Inferior parietal cortex (tissue), 1 donor: ENCODE data around the gene JPT2.

ENCODE experiments used
- DNase-seq: peaks from one replicate; pipeline ENCODE4 v3.0.0-alpha.2; 2016; ENCODE audit errors: extremely low spot score

The JPT2 gene

DNA sequence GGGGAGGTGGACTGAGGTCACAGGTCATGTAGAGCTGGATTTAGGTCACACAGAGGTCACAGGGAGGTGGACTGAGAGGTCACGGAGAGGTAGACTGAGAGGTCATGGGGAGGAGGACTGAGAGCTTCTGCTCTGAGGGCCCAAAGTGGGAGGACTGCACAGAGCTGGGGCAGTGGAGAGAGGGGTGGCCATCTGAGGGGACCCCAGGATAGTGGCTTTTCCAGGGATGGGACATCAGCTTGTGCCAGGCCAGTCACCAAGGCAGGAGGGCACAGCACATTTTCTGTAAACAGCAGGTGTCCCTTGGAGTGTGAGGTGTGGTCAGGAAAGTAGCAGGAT lies 26.1 kb upstream of the JPT2 start:
- no peak for DNase-seq

DNA sequence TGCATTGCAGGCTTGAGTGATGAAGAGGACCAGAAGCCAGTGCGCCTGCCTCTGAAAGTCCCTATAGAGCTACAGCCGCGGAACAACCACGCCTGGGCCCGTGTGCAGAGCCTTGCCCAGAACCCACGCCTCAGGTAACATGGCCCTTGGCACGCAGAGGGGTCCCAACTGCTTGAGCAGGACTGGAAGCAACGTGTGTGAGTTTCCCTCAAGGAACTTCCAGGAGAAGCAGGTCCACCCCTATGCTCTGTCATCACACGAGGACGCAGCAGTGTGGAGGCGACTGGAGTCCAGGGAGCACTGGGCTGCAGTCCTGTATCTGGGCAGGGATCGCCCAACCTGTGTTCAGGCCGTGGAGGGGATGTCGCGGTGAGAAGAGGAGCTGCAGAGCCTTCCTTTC lies 25.1 kb upstream of the JPT2 start:
- no peak for DNase-seq

DNA sequence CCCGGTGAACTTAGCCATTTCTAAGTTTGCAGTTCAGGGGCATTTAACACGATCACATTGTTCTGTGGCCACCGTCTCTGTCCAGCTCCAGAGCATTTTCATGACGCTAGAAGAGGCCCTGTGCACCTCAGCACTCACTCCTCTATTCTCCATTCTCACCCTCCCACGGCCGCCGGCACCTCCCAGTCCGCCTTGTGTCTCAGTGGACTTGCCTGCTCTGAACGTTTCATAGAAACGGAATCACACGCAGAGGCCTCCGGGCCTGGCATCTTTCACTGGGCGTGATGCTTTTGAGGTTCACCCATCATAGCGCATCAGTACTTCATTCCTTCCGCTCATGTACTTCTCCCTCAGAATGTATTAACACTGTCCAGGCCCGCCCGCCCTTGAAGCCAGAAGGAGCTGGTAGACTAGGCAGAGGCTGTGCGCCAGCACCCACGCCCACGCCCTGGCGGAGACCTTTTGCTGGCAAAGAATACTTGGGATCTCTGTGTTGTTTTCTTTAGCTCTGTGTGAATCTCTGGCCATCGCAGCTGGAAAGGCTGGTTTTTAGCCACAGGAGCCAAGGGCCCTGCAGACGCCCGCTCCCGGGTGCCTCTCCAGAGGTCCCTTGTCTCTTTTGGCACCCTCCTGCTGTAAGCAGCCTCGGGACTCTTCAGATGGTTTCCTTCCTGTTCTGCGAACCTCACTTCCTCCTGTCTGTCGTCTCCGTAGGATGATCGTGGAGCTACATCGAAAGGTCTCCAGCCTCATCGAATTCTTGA lies 23.4 kb upstream of the JPT2 start:
- DNase-seq, result no peak

DNA sequence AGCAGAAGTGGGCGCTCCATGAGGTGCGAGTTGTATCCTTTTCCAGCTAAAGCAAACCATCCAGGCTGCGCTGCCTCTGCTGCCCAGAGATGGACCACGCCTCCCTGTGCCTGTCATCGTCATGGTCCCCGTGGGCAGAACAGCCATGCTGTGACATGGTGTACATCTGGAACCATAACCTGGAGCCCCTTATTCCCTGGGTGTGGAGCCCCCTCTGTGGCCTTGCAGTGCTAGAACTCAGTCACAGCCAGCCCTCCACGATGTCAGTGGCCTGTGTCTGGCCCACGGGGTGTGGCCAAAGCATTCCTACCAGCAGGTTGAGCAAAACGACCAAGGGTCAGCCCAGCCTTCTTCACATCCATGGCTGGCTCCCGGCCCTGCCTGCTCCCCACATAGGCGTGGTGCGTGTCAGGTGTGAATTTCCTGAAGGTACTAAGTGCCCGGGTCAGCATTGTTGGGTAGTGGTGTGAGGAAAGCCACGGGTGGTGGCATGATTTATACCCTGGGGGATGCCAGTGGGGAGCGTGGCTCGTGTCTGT lies 22.7 kb upstream of the JPT2 start:
- DNase-seq, result no peak

DNA sequence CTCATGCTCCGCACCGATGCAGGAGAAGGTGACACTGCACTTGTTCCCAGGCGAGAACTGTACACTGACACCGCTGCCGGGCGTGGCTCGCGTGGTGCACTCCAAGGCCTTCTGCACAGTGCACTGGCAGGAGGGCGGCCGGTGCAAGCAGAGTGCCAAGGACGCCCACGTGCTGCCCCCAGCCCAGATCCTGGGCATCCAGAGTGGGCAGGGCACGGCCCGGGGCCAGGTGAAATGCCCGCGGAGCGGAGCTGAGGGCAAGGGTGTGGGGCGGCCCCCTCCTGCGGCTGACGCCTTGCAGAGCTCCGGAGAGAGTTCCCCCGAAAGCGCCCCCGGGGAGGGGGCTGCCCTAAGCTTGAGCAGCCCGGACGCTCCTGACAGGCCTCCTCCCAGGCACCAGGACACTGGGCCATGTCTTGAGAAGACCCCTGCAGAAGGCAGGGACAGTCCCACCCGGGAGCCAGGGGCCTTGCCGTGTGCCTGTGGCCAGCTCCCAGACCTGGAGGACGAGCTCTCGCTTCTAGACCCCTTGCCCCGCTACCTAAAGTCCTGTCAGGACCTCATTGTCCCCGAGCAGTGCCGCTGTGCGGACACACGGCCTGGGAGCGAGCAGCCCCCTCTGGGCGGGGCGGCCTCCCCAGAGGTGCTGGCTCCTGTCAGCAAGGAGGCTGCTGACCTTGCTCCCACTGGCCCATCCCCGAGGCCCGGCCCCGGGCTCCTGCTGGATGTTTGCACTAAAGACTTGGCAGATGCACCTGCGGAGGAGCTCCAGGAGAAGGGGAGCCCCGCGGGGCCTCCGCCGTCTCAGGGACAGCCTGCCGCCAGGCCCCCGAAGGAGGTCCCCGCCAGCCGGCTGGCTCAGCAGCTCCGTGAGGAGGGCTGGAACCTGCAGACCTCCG lies 21.9 kb upstream of the JPT2 start:
- no peak for DNase-seq

DNA sequence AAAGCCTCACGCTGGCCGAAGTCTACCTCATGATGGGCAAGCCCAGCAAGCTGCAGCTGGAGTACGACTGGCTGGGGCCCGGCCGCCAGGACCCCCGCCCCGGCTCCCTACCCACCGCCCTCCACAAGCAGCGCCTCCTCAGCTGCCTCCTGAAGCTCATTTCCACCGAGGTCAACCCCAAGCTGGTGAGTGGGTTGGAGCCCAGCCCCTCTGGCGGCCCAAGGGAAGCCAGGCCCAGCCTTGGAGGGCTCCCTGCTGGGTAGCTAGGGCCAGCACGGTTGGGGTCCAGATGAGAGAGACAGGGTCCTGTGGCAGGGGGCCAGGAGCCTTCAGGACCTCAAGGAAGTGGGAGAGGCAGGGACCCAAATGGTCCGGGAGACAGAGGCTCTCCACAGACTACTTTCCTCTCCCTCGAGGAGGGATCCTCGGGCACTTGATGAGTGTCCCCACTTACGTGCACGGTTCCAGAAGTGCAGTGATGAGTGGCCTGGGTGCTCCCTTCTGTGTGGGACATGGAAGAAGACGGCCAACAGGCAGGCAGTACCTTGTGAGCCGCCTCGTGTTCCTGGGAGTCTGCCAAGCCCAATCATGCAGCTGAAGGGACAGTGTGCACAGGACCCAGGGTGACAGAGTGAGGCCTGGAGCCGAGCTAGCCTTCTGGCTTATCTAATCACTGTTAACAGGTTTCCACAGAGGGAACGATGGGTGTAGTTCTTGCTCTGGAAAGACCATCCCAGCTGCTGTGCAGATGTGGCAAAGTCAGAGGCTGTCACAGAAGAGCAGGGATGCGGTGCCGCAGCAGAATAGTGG lies 21.1 kb upstream of the JPT2 start:
- DNase-seq, result no peak

DNA sequence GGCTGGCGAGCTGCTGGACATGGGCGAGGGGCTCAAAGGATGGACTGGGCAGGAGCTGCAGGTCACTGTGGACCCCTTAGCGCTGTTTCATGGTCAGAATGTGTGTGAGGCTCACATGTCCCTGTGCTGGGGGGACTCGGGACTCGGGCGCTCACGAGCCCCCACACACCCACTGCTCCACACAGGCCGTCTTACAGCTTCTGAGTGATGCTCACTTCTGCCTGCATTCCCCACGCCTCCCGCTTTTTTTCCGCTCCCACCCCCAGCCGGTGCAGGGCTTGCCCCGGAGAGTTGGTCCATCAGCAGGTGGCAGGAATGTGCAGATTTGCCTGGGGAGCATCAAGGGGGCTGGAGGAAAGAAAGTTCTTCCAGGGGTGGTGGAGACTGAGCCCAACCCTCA lies 20.2 kb upstream of the JPT2 start:
- DNase-seq, result no peak

DNA sequence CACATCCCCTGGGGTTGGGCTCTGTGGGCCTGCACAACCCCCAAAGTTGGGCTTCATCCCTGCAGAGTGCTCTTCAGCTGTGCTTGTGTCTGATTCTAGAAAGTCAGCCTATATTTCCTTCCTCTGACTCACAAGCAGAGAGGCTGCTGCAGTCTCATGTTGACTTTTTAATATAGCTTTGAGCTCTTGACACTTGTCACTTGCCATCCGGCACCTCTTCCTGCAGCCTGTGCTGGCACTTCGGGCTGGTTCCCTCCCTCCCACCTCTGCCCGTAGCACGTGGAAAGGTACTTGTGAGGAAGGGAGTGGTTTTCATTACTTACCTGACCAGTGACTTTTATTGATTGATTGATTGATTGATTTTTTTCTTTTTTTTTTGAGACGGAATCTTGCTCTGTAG lies 19.0 kb upstream of the JPT2 start:
- no peak for DNase-seq

DNA sequence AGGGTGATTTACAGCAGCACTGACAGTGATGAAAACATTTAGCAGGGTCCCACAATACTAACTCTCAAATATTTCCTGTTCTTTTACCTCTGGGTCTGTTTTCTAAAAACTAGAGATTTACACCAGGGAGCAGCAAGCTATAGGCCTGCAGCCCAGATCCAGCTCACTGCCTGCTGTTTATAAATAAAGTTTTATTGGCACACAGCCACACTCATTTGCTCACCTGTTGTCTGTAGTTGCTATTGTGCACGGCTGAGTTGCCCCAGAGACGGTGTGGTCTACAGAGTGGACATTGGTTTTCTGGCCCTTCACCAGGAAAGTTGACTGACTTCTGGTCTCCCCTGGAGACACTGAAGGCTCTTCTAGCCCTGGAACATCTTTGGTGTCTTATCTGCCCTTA lies 16.3 kb upstream of the JPT2 start:
- no peak for DNase-seq

DNA sequence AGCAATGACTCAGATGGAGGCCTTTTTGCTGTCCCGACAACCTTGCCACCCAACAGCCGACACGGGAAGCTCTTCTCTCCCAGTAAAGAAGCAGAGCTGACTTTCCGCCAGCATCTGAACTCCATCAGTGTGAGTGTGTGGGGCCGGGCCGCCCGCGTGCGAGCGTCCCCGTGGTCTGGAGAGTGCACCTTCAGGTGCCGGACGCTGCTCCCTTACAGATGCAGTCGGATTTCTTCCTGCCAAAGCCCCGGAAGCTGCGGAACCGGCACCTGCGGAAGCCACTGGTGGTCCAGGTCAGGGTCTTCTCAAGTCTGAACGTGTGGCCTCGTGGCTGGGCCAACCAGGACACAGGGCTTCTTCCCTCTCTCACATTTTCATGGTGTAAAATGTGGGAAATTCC lies 15.5 kb upstream of the JPT2 start:
- DNase-seq, result no peak

DNA sequence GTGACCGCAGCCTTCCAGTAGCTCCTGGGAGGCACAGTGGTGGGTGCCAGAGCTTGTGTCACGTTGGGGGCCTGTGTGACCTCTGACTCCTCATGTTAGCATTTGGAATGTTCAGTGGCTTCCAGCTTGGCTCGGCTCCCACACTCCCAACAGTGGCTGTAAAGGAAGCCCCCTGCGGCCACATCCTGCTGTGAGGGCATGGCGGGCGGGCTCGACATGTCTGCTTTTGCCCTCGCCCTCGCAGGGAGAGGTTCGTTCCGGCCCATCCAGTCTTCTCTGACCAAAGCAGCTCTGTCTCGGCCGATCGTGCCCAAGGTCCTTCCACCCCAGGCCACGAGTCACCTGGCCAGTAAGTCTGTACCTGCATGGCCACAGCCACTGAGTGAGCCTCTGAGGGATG lies 12.2 kb upstream of the JPT2 start:
- DNase-seq, result no peak

DNA sequence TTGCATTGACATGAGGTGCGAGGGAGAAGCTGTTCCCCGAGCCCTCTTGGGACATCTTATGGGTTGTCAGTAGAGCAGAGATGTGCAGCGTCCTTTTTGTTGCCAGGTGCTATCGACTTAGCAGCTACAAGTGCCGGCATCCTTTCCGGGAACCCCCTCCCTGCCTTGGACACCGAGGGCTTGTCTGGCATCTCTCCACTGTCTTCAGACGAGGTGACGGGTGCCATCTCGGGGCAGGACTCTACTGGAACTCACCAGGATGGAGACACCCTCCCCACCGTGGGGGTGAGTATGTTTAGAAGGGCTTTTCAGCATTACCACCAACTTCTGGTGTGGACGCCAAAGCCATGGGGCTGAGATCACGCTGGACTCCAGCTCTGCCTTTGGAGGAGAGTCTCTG lies 11.8 kb upstream of the JPT2 start:
- no peak for DNase-seq

DNA sequence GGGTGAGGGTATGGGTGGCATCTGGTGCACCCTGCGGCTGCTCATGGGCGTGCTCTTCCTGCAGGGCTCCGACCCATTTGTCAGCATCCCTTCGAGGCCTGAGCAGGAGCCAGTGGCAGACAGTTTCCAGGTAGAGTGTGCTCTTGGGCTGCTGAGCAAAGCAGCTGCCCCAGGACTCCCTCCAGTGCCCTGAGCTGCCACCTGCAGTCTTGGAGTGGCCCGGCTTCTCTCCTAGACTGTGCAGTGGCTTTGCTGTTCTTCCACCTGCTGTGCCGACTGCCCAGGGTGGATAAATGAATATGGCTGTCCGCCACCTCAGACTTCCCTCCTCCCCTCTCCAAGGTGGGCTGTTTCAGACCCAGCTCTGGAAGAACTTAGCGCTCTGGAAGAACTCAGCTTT lies 10.8 kb upstream of the JPT2 start:
- no peak for DNase-seq

DNA sequence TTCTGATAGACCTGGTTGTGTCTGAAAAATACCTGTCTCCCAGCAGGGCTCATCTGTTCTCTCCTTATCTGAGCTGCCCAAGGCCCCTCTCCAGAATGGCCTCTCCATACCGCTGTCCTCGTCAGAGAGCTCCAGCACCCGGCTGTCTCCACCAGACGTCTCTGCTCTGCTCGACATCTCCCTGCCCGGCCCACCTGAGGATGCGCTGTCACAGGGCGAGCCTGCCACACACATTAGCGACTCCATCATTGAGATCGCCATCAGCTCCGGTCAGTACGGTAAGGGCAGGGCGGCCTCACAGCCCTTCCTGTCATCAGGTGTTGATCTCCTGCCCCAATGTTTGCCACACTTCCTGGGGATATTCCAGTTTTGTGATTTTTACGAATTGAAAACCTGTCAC lies 10.2 kb upstream of the JPT2 start:
- no peak for DNase-seq

DNA sequence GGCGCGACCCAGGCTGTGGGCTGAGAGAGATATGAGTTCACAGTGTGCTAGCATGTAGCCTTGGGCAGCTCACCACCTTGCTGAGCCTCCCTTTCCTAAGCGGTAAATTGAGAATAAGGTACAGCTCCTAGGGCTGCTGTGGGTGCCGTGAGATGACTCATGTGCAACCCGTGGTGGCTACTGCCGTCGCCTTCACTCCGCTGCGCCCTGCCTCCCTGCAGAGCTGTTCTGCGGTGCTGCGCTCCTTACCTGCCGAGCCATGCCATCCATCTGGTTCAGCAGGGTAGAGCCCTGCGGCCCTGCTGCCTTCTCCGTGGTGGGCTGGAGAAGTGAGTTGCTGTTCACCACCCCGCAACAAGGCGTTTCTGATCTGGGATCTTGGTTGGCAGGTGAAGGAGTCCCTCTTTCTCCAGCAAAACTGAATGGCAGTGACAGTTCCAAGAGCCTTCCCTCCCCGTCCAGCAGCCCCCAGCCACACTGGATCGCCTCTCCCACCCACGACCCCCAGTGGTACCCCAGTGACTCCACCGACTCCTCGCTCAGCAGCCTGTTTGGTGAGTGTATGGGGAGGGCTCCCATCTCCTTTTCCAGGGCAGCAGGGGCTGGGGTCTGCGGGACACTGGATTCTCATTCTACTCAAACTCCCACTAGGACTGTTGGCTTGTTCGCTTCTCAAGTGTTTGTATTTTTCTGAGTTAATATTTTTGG lies 9.3 kb upstream of the JPT2 start:
- no peak for DNase-seq

DNA sequence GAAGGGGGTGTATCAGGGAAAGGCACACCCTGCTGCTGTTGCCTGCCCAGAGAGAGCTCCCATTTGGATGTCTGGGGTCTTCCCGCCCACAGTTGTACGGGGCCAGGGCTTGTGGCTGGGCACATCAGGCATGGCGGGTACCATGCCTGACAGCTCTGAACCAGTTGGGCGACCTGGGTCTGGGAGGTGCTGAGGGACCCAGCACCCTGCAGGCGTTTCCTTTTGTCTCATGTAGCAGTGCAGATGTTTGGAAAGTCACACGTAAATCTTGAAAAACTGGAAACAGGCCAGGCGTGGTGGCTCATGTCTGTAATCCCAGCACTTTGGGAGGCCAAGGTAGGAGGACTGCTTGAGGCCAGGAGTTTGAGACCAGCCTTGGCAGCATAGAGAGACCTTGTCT lies 8.4 kb upstream of the JPT2 start:
- DNase-seq, result no peak

DNA sequence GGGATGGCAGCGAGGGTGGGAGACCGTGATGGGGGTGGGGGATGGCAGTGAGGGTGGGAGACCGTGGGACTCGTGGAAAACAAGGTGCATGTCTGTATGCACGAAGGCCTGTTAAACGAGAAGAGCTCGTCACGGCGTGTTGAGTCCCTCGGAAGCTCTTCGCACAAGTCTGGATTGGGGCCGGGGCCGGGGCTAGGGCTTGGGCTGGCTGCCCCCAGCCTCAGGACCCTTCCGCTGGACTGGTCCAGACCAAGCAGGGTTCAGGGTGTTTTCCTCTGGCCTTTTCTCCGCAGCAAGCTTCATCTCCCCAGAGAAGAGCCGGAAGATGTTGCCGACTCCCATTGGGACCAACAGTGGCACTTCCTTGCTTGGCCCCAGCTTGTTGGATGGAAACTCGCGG lies 7.7 kb upstream of the JPT2 start:
- DNase-seq, result no peak

DNA sequence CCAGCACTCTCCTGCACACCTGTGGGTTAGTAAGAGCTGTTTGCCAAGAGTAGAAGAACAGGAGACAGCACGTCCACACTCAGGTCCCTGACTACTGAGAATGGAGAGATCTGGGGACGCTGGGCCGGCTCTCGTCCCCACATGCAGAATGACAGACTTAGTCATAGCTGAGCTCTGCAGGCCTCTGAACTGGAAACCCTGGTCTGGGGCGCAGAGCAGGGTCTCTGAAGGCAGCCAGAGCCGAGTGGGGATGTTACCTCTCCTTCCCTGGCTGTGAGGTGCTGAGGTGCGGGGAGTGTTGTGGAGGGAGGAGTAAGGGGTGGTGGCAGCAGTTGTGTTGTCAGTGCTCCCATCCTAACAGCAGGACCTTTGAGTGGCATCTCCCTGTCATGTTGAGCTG lies 7.2 kb upstream of the JPT2 start:
- DNase-seq, result no peak

DNA sequence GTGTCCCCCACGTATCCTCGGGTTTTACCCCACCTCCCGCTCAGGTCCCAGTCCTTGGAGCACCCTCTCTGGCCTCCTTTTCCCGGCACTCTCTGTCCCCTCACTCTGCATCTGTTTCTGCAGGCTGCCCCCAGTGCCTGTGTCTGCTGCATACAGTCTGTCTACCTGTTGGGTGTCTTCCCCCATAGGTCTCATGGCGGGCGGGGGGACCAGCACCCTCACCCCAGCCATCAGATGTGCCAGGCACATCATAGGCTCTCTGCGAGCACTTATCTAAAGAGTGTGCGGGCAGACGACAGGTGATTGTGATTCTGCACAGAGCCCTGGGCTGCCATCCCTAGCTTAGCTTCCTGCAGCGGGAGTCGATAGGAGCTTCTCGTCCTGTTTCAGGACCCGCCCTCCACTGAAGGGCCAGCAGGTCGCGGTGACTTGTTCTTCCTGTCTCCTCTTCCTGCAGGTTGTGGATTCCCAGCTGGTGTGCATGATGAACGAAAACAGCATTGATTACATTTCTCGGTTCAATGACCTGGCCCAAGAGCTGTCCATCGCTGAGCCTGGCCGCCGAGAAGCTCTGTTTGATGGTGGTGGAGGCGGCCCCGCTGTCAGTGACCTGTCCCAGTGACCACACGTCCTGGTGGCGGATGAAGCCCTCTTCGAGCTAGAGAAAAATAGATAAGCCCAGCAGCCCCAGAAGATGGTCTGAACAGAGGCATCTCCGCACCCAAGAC lies 4.5 kb upstream of the JPT2 start:
- no peak for DNase-seq

DNA sequence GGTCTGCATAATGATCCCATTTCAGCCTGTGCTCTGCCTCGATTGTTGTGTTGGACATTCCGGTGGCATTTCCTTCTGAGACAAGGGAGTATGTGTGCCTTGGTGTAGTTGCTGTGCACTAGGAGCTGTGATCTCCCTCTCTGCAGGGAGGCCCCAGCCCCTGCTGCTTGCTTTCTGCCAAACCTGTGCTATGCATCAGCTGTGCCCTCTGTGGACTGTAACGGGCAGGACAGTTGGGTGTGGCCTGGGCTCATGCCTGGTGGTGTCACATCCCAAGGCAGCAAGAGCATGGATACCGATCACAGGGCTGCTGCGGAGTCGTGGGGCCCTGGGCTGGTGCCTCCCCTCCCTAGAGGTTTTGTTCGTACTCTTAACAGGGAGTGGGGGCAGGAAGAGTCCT lies 3.8 kb upstream of the JPT2 start:
- no peak for DNase-seq
